Measurements from ENCODE around the gene PEX14.

PEX14 gene

GRCh38 chr1:10678852-10679251 lies 204.1 kb downstream of the PEX14 start:
- no peak for DNase-seq (ENCODE audit: low read depth, low spot score)

GRCh38 chr1:10679496-10680220 lies 204.9 kb downstream of the PEX14 start:
- peak; percentile 88 for DNase-seq (ENCODE audit: low read depth, low spot score)
